H9 (cell line): ENCODE measurements around the gene MSRB1. TPM values are rescaled to one million over a fixed set of nuclear protein-coding genes. Genes with fewer than 3 reads are reported as not detected.

Experiments used
- DNase-seq: peaks from one replicate; pipeline ENCODE4 v3.0.0-alpha.2; 2017
- H2AFZ ChIP-seq: one replicate; pipeline ENCODE4 v1.6.1; 2013; ENCODE audit warnings: mild to moderate bottlenecking, low read length, control low read depth, moderate library complexity
- H2AK5ac ChIP-seq: 2 replicates; pipeline ENCODE4 v1.6.1; 2013; ENCODE audit warnings: low read length, control low read depth, mixed read lengths; ENCODE audit not compliant: insufficient read length
- H2BK120ac ChIP-seq: one replicate; pipeline ENCODE4 v1.6.1; 2013; ENCODE audit warnings: low read depth, mild to moderate bottlenecking, low read length, control low read depth, inconsistent platforms; ENCODE audit not compliant: poor library complexity, severe bottlenecking
- H2BK12ac ChIP-seq: 2 replicates; pipeline ENCODE4 v1.6.1; 2013; ENCODE audit warnings: low read length, control low read depth, mixed read lengths, low read depth; ENCODE audit not compliant: insufficient read length
- H2BK15ac ChIP-seq: 2 replicates; pipeline ENCODE4 v1.6.1; 2013; ENCODE audit warnings: low read depth, low read length, control low read depth
- H2BK20ac ChIP-seq: one replicate; pipeline ENCODE4 v1.6.1; 2013; ENCODE audit warnings: low read depth, mild to moderate bottlenecking, low read length, control low read depth, inconsistent platforms; ENCODE audit not compliant: poor library complexity, severe bottlenecking
- H2BK5ac ChIP-seq: 2 replicates; pipeline ENCODE4 v1.6.1; 2013; ENCODE audit warnings: low read length, control low read depth, mixed read lengths; ENCODE audit not compliant: insufficient read length
- H3K14ac ChIP-seq: 2 replicates; pipeline ENCODE4 v1.6.1; 2013; ENCODE audit warnings: low read length, control low read depth; ENCODE audit not compliant: insufficient read depth
- H3K18ac ChIP-seq: 2 replicates; pipeline ENCODE4 v1.6.1; 2013; ENCODE audit warnings: low read depth, mild to moderate bottlenecking, mixed read lengths, low read length, control low read depth; ENCODE audit not compliant: insufficient read length
- H3K23ac ChIP-seq: 2 replicates; pipeline ENCODE4 v1.6.1; 2013; ENCODE audit warnings: low read length, control low read depth, mixed read lengths, low read depth; ENCODE audit not compliant: insufficient read length
- H3K23me2 ChIP-seq: 2 replicates; pipeline ENCODE4 v1.6.1; 2013; ENCODE audit warnings: low read depth, mild to moderate bottlenecking, mixed read lengths, low read length, control low read depth; ENCODE audit not compliant: insufficient read length, poor library complexity, severe bottlenecking
- H3K27ac ChIP-seq: 2 replicates; pipeline ENCODE4 v1.5.1; 2013; ENCODE audit warnings: low read length, control low read depth, mixed read lengths, low read depth; ENCODE audit not compliant: insufficient read length
- H3K27me3 ChIP-seq: 2 replicates; pipeline ENCODE4 v1.6.1; 2013; ENCODE audit warnings: low read length, control low read depth, inconsistent platforms; ENCODE audit not compliant: insufficient read depth
- H3K4ac ChIP-seq: 2 replicates; pipeline ENCODE4 v1.6.1; 2013; ENCODE audit warnings: low read depth, mild to moderate bottlenecking, control low read depth, inconsistent platforms, low read length, moderate library complexity
- H3K4me1 ChIP-seq: 2 replicates; pipeline ENCODE4 v1.6.1; 2013; ENCODE audit warnings: low read length, control low read depth, inconsistent platforms; ENCODE audit not compliant: insufficient read depth
- H3K4me2 ChIP-seq: 2 replicates; pipeline ENCODE4 v1.6.1; 2013; ENCODE audit warnings: low read length, control low read depth, mixed read lengths; ENCODE audit not compliant: insufficient read length, insufficient read depth
- H3K56ac ChIP-seq: 2 replicates; pipeline ENCODE4 v1.6.1; 2013; ENCODE audit warnings: low read depth, mild to moderate bottlenecking, mixed read lengths, low read length, control low read depth; ENCODE audit not compliant: insufficient read length
- H3K79me1 ChIP-seq: 2 replicates; pipeline ENCODE4 v1.6.1; 2013; ENCODE audit warnings: low read depth, mild to moderate bottlenecking, moderate library complexity, low read length, control low read depth, inconsistent platforms; ENCODE audit not compliant: insufficient read depth, poor library complexity, severe bottlenecking
- H3K79me2 ChIP-seq: 2 replicates; pipeline ENCODE4 v1.6.1; 2013; ENCODE audit warnings: low read length, control low read depth, inconsistent platforms; ENCODE audit not compliant: insufficient read depth
- H3K9ac ChIP-seq: 2 replicates; pipeline ENCODE4 v1.6.1; 2013; ENCODE audit warnings: low read length, control low read depth, mixed read lengths; ENCODE audit not compliant: insufficient read length; ENCODE audit errors: extremely low read depth
- H3K9me3 ChIP-seq: one replicate; pipeline ENCODE4 v1.6.1; 2013; ENCODE audit warnings: low read depth, low read length, inconsistent platforms; ENCODE audit not compliant: control insufficient read depth
- H3T11ph ChIP-seq: one replicate; pipeline ENCODE4 v1.6.1; 2013; ENCODE audit warnings: mild to moderate bottlenecking, low read length, control low read depth, inconsistent platforms
- H4K20me1 ChIP-seq: one replicate; pipeline ENCODE4 v1.6.1; 2013; ENCODE audit not compliant: control insufficient read depth, insufficient read length, insufficient read depth
- H4K5ac ChIP-seq: 2 replicates; pipeline ENCODE4 v1.6.1; 2013; ENCODE audit warnings: low read depth, mild to moderate bottlenecking, mixed read lengths, low read length, control low read depth; ENCODE audit not compliant: insufficient read length
- H4K8ac ChIP-seq: replicated peaks from 2 replicates; pipeline ENCODE4 v1.6.1; 2013; ENCODE audit warnings: low read length, control low read depth, mixed read lengths, low read depth; ENCODE audit not compliant: insufficient read length
- H4K91ac ChIP-seq: 2 replicates; pipeline ENCODE4 v1.6.1; 2013; ENCODE audit warnings: low read depth, mild to moderate bottlenecking, moderate library complexity, mixed read lengths, low read length, control low read depth; ENCODE audit not compliant: insufficient read length
- H3K27ac Mint-ChIP-seq, 3 experiments: 2 replicates in 2 of 3; 3 replicates in 1 of 3; pipeline ENCODE4 v1.8.0; 2020 to 2021; ENCODE audit warnings: mixed read lengths in 3 of 3, mild to moderate bottlenecking in 1 of 3, moderate library complexity in 1 of 3
- H3K27me3 Mint-ChIP-seq: 2 replicates; pipeline ENCODE4 v1.8.0; 2021; ENCODE audit warnings: low read depth, mild to moderate bottlenecking, moderate library complexity, mixed read lengths
- H3K36me3 Mint-ChIP-seq, 3 experiments: 2 replicates in 2 of 3; 3 replicates in 1 of 3; pipeline ENCODE4 v1.8.0; 2020 to 2021; ENCODE audit warnings: low read depth in 3 of 3, mixed read lengths in 3 of 3; ENCODE audit not compliant: insufficient read depth in 1 of 3
- H3K4me1 Mint-ChIP-seq, 2 experiments: 2 replicates each; pipeline ENCODE4 v1.8.0; 2020; ENCODE audit warnings: mixed read lengths in 2 of 2
- H3K4me3 Mint-ChIP-seq, 2 experiments: 2 replicates in 1 of 2; 3 replicates in 1 of 2; pipeline ENCODE4 v1.8.0; 2020 to 2021; ENCODE audit warnings: mild to moderate bottlenecking in 2 of 2, mixed read lengths in 2 of 2, moderate library complexity in 1 of 2
- H3K9me3 Mint-ChIP-seq, 2 experiments: 2 replicates in 1 of 2; 3 replicates in 1 of 2; pipeline ENCODE4 v1.8.0; 2020; ENCODE audit warnings: mild to moderate bottlenecking in 2 of 2, mixed read lengths in 2 of 2, moderate library complexity in 1 of 2
- WGBS: extraction: QIAGEN DNeasy Blood & Tissue Kit; methylation state at CpG from one replicate; pipeline ENCODE4 v1.1.7; 2013; ENCODE audit warnings: missing lambda C conversion rate, low lambda C conversion rate, mixed read lengths; ENCODE audit not compliant: insufficient read length; ENCODE audit errors: extremely low coverage; 5-methylcytosine and 5-hydroxymethylcytosine counted together
- total RNA-seq: library from RNA; stranded (reverse); gene quantifications from 2 replicates; pipeline ENCODE4 v1.2.1, GENCODE V29; 2021
- TF ChIP-seq, protein P1 (sequence below): fragments of 200-600 bp; sonication (generic); conservative IDR thresholded peaks from 3 replicates; pipeline ENCODE4 v1.8.0; 2021; ENCODE audit warnings: antibody characterized with exemption, mild to moderate bottlenecking

Gene MSRB1
- total RNA-seq, 1 experiment from 2014 or later: 25.7 TPM

DNA sequence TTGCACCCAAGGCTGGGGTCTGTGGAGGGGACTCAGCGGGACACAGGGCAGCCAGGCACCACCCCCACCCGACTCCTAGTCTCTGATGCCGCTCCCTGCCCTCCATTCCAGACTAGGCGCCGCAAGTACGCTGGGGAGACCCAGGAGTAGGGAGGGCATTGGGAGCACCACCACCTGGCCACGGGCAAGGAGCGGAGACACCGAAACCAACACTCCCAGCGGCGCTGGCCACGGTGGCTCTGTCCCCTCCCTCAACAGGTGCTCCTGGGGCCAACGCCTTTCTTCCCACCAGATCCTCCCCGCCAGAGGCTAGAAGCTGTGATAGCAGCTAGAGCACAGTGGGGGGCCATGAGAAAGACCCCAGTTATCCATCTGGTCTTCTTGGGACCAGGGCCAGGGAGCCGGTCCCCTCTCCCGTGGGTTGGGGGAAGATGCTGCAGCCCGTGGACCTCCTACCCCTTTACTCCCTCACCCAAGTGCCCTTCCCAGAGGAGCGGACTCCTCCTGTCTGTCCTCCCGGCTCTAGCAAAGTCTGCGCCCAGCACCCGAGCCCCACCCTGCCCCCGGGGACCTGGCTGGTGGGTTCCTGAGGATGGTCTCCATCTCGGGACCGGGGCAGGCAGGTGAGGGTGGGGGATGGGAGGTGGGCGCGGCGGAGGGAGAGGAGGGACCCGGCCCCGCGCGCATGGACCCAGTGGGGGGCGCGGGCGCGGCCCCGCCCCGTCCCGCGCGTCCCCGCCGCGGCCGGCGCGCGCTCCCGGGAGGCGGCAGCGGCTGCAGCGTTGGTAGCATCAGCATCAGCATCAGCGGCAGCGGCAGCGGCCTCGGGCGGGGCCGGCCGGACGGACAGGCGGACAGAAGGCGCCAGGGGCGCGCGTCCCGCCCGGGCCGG lies 46.5 kb upstream of the MSRB1 start, which contains the start of gene SYNGR3:
TSS of gene SYNGR3 (plus strand) at position 762 of the 892 bp plus-strand sequence. CDS start 133 bp downstream, outside the sequence.
- Histone ChIP-seq H3K4me1 (no peaks in the 10 kb centered on the region; the same call in 1 of the 2 replicates), H3K14ac (peak within 1 kb of the TSS; percentile 70), H3K56ac (no peak within 1 kb of the TSS), H4K5ac (no peak within 1 kb of the TSS), H3K23ac (no peak within 1 kb of the TSS), H3K27ac (no peak within 1 kb of the TSS), H2BK120ac (no peak within 1 kb of the TSS), H3K4me2 (peak within 1 kb of the TSS; percentile 53), H2BK5ac (no peak within 1 kb of the TSS), H3T11ph (no peak within 1 kb of the TSS), H3K9ac (no peak within 1 kb of the TSS), H4K91ac (no peak within 1 kb of the TSS), H3K23me2 (peaks cover 25% of the 10 kb centered on the region), H3K4ac (no peak within 1 kb of the TSS), H2BK15ac (no peak within 1 kb of the TSS; the same call in 1 of the 2 replicates), H3K9me3 (no peaks in the 10 kb centered on the region), H4K20me1 (peaks cover 2% of the 10 kb centered on the region), H2BK12ac (no peak within 1 kb of the TSS), H3K79me1 (no peaks in the 10 kb centered on the region), H3K27me3 (peaks cover 15% of the 10 kb centered on the region; the same call in 1 of the 2 replicates), H2AFZ (no peak within 1 kb of the TSS), H3K18ac (no peak within 1 kb of the TSS), H4K8ac (no peak within 1 kb of the TSS), H3K79me2 (no peaks in the 10 kb centered on the region; the same call in 1 of the 2 replicates), H2AK5ac (no peak within 1 kb of the TSS), H2BK20ac (no peak within 1 kb of the TSS)
- WGBS: no CpG with 5 or more reads among the region's 67 CpGs
- Mint-ChIP-seq H3K9me3 (no peaks in the 10 kb centered on the region; a peak in 1 of 5 replicates), H3K36me3 (peaks cover 0 to 20% (median 18%) of the 10 kb centered on the region in 3 experiments; a peak in 6 of 7 replicates), H3K27me3 (peaks cover 42% of the 10 kb centered on the region), H3K27ac (peak within 1 kb of the TSS in 1 of 3 experiments; percentile 57; a peak in 1 of 7 replicates), H3K4me3 (peak within 1 kb of the TSS; percentile 66 to 84), H3K4me1 (peaks cover 22 to 28% of the 10 kb centered on the region in 2 experiments)
- TF ChIP-seq, protein P1, sequence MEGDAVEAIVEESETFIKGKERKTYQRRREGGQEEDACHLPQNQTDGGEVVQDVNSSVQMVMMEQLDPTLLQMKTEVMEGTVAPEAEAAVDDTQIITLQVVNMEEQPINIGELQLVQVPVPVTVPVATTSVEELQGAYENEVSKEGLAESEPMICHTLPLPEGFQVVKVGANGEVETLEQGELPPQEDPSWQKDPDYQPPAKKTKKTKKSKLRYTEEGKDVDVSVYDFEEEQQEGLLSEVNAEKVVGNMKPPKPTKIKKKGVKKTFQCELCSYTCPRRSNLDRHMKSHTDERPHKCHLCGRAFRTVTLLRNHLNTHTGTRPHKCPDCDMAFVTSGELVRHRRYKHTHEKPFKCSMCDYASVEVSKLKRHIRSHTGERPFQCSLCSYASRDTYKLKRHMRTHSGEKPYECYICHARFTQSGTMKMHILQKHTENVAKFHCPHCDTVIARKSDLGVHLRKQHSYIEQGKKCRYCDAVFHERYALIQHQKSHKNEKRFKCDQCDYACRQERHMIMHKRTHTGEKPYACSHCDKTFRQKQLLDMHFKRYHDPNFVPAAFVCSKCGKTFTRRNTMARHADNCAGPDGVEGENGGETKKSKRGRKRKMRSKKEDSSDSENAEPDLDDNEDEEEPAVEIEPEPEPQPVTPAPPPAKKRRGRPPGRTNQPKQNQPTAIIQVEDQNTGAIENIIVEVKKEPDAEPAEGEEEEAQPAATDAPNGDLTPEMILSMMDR: no peak
- peak; percentile 60 for DNase-seq
